Mammary epithelial cell (primary cell): ENCODE measurements around the gene NRG2.

Experiments
- EZH2 ChIP-seq: IDR thresholded peaks from 2 replicates; pipeline ENCODE4 v1.6.1; 2012; ENCODE audit warnings: low read length, inconsistent platforms, borderline replicate concordance
- TF ChIP-seq, protein P1 (sequence below), 2 donors: IDR thresholded peaks in 1 of 2; conservative IDR thresholded peaks in 1 of 2; 2 replicates each; pipeline ENCODE4 v1.5.1; 2011 to 2012; ENCODE audit warnings: inconsistent platforms in 2 of 2, low read length in 2 of 2, mild to moderate bottlenecking in 2 of 2, control low read depth in 1 of 2, low read depth in 1 of 2; ENCODE audit not compliant: insufficient read depth in 1 of 2; ENCODE audit errors: extremely low read depth in 1 of 2

DNA sequence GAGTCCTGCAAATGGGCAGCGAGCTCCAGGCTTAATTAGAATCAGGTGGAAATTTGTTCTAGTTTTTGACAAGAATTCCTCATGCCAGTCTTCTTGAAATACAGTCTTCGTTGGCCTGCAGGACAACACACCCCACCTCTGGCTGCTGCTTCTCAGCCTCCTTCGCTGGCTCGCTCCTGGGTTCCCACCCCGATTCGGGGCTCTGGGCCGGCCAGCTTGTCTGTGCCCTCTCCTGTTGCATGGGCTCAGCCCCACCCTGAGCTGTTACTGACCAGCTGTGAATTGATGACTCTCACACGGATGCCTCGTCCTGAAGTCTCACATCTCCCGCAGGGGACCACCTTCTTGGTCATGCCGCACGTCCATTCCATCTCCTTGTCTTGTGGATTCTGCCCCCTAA lies 226.5 kb downstream of the NRG2 start:
- no peak for TF ChIP-seq EZH2
- TF ChIP-seq, protein P1, sequence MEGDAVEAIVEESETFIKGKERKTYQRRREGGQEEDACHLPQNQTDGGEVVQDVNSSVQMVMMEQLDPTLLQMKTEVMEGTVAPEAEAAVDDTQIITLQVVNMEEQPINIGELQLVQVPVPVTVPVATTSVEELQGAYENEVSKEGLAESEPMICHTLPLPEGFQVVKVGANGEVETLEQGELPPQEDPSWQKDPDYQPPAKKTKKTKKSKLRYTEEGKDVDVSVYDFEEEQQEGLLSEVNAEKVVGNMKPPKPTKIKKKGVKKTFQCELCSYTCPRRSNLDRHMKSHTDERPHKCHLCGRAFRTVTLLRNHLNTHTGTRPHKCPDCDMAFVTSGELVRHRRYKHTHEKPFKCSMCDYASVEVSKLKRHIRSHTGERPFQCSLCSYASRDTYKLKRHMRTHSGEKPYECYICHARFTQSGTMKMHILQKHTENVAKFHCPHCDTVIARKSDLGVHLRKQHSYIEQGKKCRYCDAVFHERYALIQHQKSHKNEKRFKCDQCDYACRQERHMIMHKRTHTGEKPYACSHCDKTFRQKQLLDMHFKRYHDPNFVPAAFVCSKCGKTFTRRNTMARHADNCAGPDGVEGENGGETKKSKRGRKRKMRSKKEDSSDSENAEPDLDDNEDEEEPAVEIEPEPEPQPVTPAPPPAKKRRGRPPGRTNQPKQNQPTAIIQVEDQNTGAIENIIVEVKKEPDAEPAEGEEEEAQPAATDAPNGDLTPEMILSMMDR (conservative IDR thresholded peaks at IDR 0.05 in 1 of 2, IDR thresholded peaks at IDR 0.05 in 1 of 2; ENCODE audit: extremely low read depth in 1 of 2, insufficient read depth in 1 of 2, low read depth in 1 of 2, low read length in 2 of 2), result no peak
